Effector memory CD8-positive, alpha-beta T cell (primary cell): ENCODE results near the gene PLEKHG3.

Experiments used
- ATAC-seq: fragments of 150-1000 bp; cut with Tn5 transposase; replicated peaks from 2 replicates; pipeline ENCODE4 v1.10.0; 2021; ENCODE audit warnings: mild to moderate bottlenecking, moderate library complexity
- DNase-seq, 3 experiments: peaks; one replicate each; pipeline ENCODE4 v3.0.0; 2021
- H3K27ac Mint-ChIP-seq, 2 donors: one replicate each; pipeline ENCODE4 v1.8.0; 2022; ENCODE audit warnings: mild to moderate bottlenecking in 2 of 2, mixed read lengths in 2 of 2, moderate library complexity in 2 of 2
- H3K27me3 Mint-ChIP-seq, 2 donors: one replicate each; pipeline ENCODE4 v1.8.0; 2022; ENCODE audit warnings: mixed read lengths in 2 of 2
- H3K36me3 Mint-ChIP-seq: one replicate; pipeline ENCODE4 v1.8.0; 2022; ENCODE audit warnings: mild to moderate bottlenecking, moderate library complexity, mixed read lengths; ENCODE audit not compliant: insufficient read depth
- H3K4me1 Mint-ChIP-seq, 2 donors: one replicate each; pipeline ENCODE4 v1.8.0; 2022; ENCODE audit warnings: low read depth in 2 of 2, mixed read lengths in 2 of 2
- H3K4me3 Mint-ChIP-seq, 2 donors: one replicate each; pipeline ENCODE4 v1.8.0; 2022; ENCODE audit warnings: mild to moderate bottlenecking in 2 of 2, mixed read lengths in 2 of 2, moderate library complexity in 2 of 2
- H3K9me3 Mint-ChIP-seq, 2 donors: one replicate each; pipeline ENCODE4 v1.8.0; 2022; ENCODE audit warnings: mixed read lengths in 2 of 2

The PLEKHG3 gene

GRCh38 chr14:64738281-64738804 lies 34.1 kb downstream of the PLEKHG3 start:
- no peak for ATAC-seq

GRCh38 chr14:64741200-64741599 lies 37.0 kb downstream of the PLEKHG3 start:
- DNase-seq (no peak), ATAC-seq (no peak)
- H3K4me3 Mint-ChIP-seq, result no peak overlapping the region
- peaks cover 0 to 3% of the 10 kb centered on the region in 2 donors for H3K9me3 Mint-ChIP-seq
- peaks cover 20 to 26% of the 10 kb centered on the region in 2 donors for H3K4me1 Mint-ChIP-seq
- H3K36me3 Mint-ChIP-seq, result peaks cover 55% of the 10 kb centered on the region
- no peaks in the 10 kb centered on the region for H3K27me3 Mint-ChIP-seq
- peak overlapping the region in 1 of 2 donors; percentile 73 for H3K27ac Mint-ChIP-seq

More at GRCh38 chr14:64738281-64738804, 34.1 kb downstream of the PLEKHG3 start:
- peaks cover 24 to 29% of the 10 kb centered on the region in 2 donors for H3K4me1 Mint-ChIP-seq
- peak overlapping the region in 1 of 2 donors; percentile 57 for H3K27ac Mint-ChIP-seq
- no peak overlapping the region for H3K4me3 Mint-ChIP-seq
- peaks cover 42% of the 10 kb centered on the region for H3K36me3 Mint-ChIP-seq
- no peaks in the 10 kb centered on the region for H3K9me3 Mint-ChIP-seq
- DNase-seq, result no peak
- no peaks in the 10 kb centered on the region for H3K27me3 Mint-ChIP-seq

- Mint-ChIP-seq H3K4me3 (no peak overlapping the region), H3K27me3 (no peaks in the 10 kb centered on the region), H3K4me1 (peaks cover 26 to 33% of the 10 kb centered on the region in 2 donors), H3K36me3 (peaks cover 55% of the 10 kb centered on the region), H3K9me3 (peaks cover 0 to 3% of the 10 kb centered on the region in 2 donors), H3K27ac (peak overlapping the region; percentile 35 to 51)
- no peak for ATAC-seq
- no peak for DNase-seq
These were observed 37.7 kb downstream of the PLEKHG3 start for GRCh38 chr14:64741961-64742360.

GRCh38 chr14:64743061-64743460 lies 38.8 kb downstream of the PLEKHG3 start:
- Mint-ChIP-seq H3K27me3 (no peaks in the 10 kb centered on the region), H3K27ac (no peak overlapping the region), H3K36me3 (peaks cover 55% of the 10 kb centered on the region), H3K4me3 (no peak overlapping the region), H3K9me3 (peaks cover 0 to 3% of the 10 kb centered on the region in 2 donors), H3K4me1 (peaks cover 26 to 41% of the 10 kb centered on the region in 2 donors)
- ATAC-seq (no peak), DNase-seq (no peak)

GRCh38 chr14:64745511-64746091 lies 41.4 kb downstream of the PLEKHG3 start:
- Mint-ChIP-seq H3K27me3 (no peaks in the 10 kb centered on the region), H3K4me1 (peaks cover 26 to 38% of the 10 kb centered on the region in 2 donors), H3K36me3 (peaks cover 43% of the 10 kb centered on the region), H3K27ac (peak overlapping the region; percentile 82 to 92), H3K9me3 (peaks cover 0 to 3% of the 10 kb centered on the region in 2 donors), H3K4me3 (peak overlapping the region in 1 of 2 donors; percentile 41)
- DNase-seq, result no peak
- ATAC-seq, result no peak

GRCh38 chr14:64746298-64747250 lies 42.4 kb downstream of the PLEKHG3 start:
- H3K27me3 Mint-ChIP-seq, result no peaks in the 10 kb centered on the region
- no peak for DNase-seq
- peaks cover 0 to 3% of the 10 kb centered on the region in 2 donors for H3K9me3 Mint-ChIP-seq
- ATAC-seq, result no peak
- peak overlapping the region in 1 of 2 donors; percentile 19 for H3K4me3 Mint-ChIP-seq
- H3K4me1 Mint-ChIP-seq, result peaks cover 21 to 36% of the 10 kb centered on the region in 2 donors
- peak overlapping the region; percentile 82 to 92 for H3K27ac Mint-ChIP-seq
- peaks cover 39% of the 10 kb centered on the region for H3K36me3 Mint-ChIP-seq

GRCh38 chr14:64747327-64747726 lies 43.1 kb downstream of the PLEKHG3 start:
- H3K4me3 Mint-ChIP-seq, result no peak overlapping the region
- peak overlapping the region; percentile 82 to 87 for H3K27ac Mint-ChIP-seq
- no peaks in the 10 kb centered on the region for H3K27me3 Mint-ChIP-seq

GRCh38 chr14:64748521-64748920 lies 44.3 kb downstream of the PLEKHG3 start:
- Mint-ChIP-seq H3K4me3 (no peak overlapping the region), H3K27me3 (no peaks in the 10 kb centered on the region), H3K36me3 (peaks cover 33% of the 10 kb centered on the region), H3K9me3 (peaks cover 0 to 3% of the 10 kb centered on the region in 2 donors), H3K27ac (peak overlapping the region in 1 of 2 donors; percentile 82), H3K4me1 (peaks cover 21 to 33% of the 10 kb centered on the region in 2 donors)
- no peak for ATAC-seq
- no peak for DNase-seq

More at GRCh38 chr14:64747327-64747726, 43.1 kb downstream of the PLEKHG3 start:
- Mint-ChIP-seq H3K4me1 (peaks cover 21 to 33% of the 10 kb centered on the region in 2 donors), H3K36me3 (peaks cover 41% of the 10 kb centered on the region), H3K9me3 (peaks cover 0 to 3% of the 10 kb centered on the region in 2 donors)
- DNase-seq, result no peak
- peak; percentile 67 for ATAC-seq

- Mint-ChIP-seq H3K36me3 (peaks cover 27% of the 10 kb centered on the region), H3K9me3 (peaks cover 0 to 2% of the 10 kb centered on the region in 2 donors), H3K27ac (peak overlapping the region in 1 of 2 donors; percentile 69), H3K27me3 (no peaks in the 10 kb centered on the region), H3K4me1 (peaks cover 19 to 32% of the 10 kb centered on the region in 2 donors), H3K4me3 (no peak overlapping the region)
- no peak for ATAC-seq
- no peak for DNase-seq
These were observed 44.9 kb downstream of the PLEKHG3 start for GRCh38 chr14:64748995-64749714.

- no peak for ATAC-seq
- H3K27me3 Mint-ChIP-seq, result no peaks in the 10 kb centered on the region
- H3K4me3 Mint-ChIP-seq, result no peak overlapping the region
- H3K9me3 Mint-ChIP-seq, result no peaks in the 10 kb centered on the region
- peak overlapping the region in 1 of 2 donors; percentile 96 for H3K27ac Mint-ChIP-seq
- H3K4me1 Mint-ChIP-seq, result peaks cover 20 to 35% of the 10 kb centered on the region in 2 donors
- DNase-seq, result no peak
- H3K36me3 Mint-ChIP-seq, result peaks cover 14% of the 10 kb centered on the region
These were observed 48.7 kb downstream of the PLEKHG3 start for GRCh38 chr14:64752909-64753308.

- no peak for ATAC-seq
- Mint-ChIP-seq H3K9me3 (no peaks in the 10 kb centered on the region), H3K4me3 (no peak overlapping the region), H3K27ac (peak overlapping the region in 1 of 2 donors; percentile 96), H3K36me3 (peaks cover 14% of the 10 kb centered on the region), H3K4me1 (peaks cover 22 to 37% of the 10 kb centered on the region in 2 donors), H3K27me3 (no peaks in the 10 kb centered on the region)
- DNase-seq, result no peak
These were observed 49.1 kb downstream of the PLEKHG3 start for GRCh38 chr14:64753374-64753773.

GRCh38 chr14:64753999-64754398 lies 49.8 kb downstream of the PLEKHG3 start:
- no peaks in the 10 kb centered on the region for H3K9me3 Mint-ChIP-seq

GRCh38 chr14:64754685-64755084 lies 50.5 kb downstream of the PLEKHG3 start:
- DNase-seq (no peak), ATAC-seq (no peak)
- H3K36me3 Mint-ChIP-seq, result peaks cover 14% of the 10 kb centered on the region
- H3K27me3 Mint-ChIP-seq, result no peaks in the 10 kb centered on the region
- H3K27ac Mint-ChIP-seq, result peak overlapping the region; percentile 79 to 96
- no peaks in the 10 kb centered on the region for H3K9me3 Mint-ChIP-seq
- H3K4me1 Mint-ChIP-seq, result peaks cover 30 to 49% of the 10 kb centered on the region in 2 donors
- H3K4me3 Mint-ChIP-seq, result peak overlapping the region; percentile 18 to 80

More at GRCh38 chr14:64753999-64754398, 49.8 kb downstream of the PLEKHG3 start:
- DNase-seq (no peak), ATAC-seq (no peak)
- H3K4me3 Mint-ChIP-seq, result no peak overlapping the region
- H3K27me3 Mint-ChIP-seq, result no peaks in the 10 kb centered on the region
- peaks cover 26 to 43% of the 10 kb centered on the region in 2 donors for H3K4me1 Mint-ChIP-seq
- H3K36me3 Mint-ChIP-seq, result peaks cover 14% of the 10 kb centered on the region
- H3K27ac Mint-ChIP-seq, result peak overlapping the region in 1 of 2 donors; percentile 96
